MG63 (cell line): ENCODE measurements around the gene TACC2. TPM values are rescaled to one million over a fixed set of nuclear protein-coding genes. Genes with fewer than 3 reads are reported as not detected.

Source experiments
- DNase-seq: peaks from one replicate; pipeline ENCODE4 v3.0.0-alpha.2; 2020
- H3K27me3 ChIP-seq: fragments of 250-450 bp; sonication (Bioruptor Pico); 2 replicates; pipeline ENCODE4 v1.5.1; 2020; ENCODE audit warnings: mild to moderate bottlenecking, moderate library complexity
- H3K36me3 ChIP-seq: fragments of 250-450 bp; sonication (Bioruptor Pico); 2 replicates; pipeline ENCODE4 v1.5.1; 2020; ENCODE audit warnings: mild to moderate bottlenecking, moderate library complexity
- H3K4me3 ChIP-seq: fragments of 250-450 bp; sonication (Bioruptor Pico); 2 replicates; pipeline ENCODE4 v1.5.1; 2020; ENCODE audit warnings: mild to moderate bottlenecking, moderate library complexity
- H3K9me3 ChIP-seq: fragments of 250-450 bp; sonication (Bioruptor Pico); 2 replicates; pipeline ENCODE4 v1.5.1; 2020; ENCODE audit warnings: mild to moderate bottlenecking, moderate library complexity
- total RNA-seq: library from RNA; depleted of rRNA; stranded (reverse); fragments of >200 nt; shearing (Covaris generic); gene quantifications from 2 replicates; pipeline ENCODE4 v1.2.3, GENCODE V29; 2014; ENCODE audit warnings: low replicate concordance

TACC2 gene
- total RNA-seq, 1 experiment from 2014 or later = 7.3 TPM

DNA sequence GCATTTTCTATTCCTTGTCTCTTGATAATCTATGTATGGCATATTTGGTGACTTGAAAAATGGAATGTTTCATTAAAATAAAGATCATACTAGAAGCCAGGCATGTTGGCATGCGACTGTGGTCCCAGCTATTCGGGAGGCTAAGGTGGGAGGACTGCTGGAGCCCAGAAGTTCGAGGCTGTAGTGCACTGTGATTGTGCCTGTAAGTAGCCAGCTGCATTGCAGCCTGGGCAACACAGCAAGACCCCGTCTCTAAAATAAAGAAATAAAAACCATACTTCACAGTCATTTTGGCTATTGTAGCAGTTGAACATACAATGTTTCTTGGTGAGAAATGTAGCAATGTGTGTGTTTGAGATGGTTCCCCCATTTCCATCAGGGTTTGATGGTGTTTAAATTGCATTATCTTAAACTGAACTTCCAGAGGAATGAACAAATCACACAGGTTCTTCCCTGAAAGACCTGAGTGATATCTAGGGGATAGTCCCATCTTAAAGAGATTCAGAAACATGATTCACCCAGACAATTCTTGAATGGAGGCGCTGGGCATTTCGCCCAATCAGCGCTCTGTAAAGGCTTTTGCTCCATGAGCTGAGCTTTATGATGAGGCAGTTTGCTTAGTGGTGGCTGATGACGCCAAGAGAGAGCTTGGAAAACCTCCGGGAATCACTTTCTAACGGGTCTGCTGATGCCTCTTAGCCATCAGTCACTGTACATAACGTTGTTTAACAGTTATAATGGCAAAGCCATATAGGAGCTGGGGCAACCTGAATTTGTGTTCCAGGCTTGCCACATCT, 262.7 kb downstream of the TACC2 start:
- H3K9me3 ChIP-seq = no peaks in the 10 kb centered on the region
- DNase-seq = no peak
- no peaks in the 10 kb centered on the region for H3K27me3 ChIP-seq

DNA sequence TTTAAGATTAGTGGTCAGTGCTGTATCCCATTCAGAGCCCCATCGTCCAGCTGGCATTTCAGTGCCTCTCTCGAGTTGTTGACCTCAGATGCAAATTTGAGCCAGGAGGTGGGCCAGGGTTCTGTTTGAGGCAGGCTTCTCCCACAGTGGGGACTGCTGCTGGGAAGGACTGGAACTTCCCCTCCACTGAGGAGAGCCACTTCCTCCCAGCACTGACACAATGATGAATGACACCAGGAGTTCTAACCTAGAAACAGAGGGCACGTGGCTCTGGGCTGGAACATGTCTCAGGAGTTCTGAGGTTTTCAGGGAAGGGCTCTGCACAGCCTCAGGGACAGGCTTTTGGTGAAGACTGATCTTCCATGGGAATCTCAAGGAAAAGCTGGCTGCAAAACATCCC, 263.8 kb downstream of the TACC2 start:
- no peaks in the 10 kb centered on the region for H3K36me3 ChIP-seq
- no peak for DNase-seq
- no peaks in the 10 kb centered on the region for H3K27me3 ChIP-seq
- H3K9me3 ChIP-seq = no peaks in the 10 kb centered on the region
- H3K4me3 ChIP-seq = no peak overlapping the region

More for the DNA sequence above, 262.7 kb downstream of the TACC2 start:
- Histone ChIP-seq H3K36me3 (no peaks in the 10 kb centered on the region), H3K4me3 (no peak overlapping the region)

DNA sequence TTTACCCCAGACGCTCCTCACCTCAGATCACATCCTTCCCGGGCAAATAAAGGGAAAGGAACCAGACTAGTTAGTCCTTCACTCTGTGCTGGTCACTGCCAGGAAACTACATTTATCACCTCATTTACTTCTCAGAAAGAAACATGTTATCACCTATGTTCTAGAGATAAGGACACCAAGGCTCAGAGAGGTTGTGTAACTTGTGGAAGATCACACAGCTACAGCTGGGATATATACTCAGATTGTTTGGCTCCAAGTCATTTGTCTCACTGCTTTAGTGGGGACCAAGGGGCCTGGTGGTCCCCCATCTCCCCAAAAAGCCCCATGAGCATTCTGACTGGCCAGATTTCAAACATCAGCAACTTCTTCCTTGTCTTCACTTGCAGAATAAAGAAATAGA, 264.6 kb downstream of the TACC2 start:
- H3K36me3 ChIP-seq = no peaks in the 10 kb centered on the region
- DNase-seq = no peak
- H3K4me3 ChIP-seq = no peak overlapping the region
- H3K9me3 ChIP-seq = no peaks in the 10 kb centered on the region
- no peaks in the 10 kb centered on the region for H3K27me3 ChIP-seq

DNA sequence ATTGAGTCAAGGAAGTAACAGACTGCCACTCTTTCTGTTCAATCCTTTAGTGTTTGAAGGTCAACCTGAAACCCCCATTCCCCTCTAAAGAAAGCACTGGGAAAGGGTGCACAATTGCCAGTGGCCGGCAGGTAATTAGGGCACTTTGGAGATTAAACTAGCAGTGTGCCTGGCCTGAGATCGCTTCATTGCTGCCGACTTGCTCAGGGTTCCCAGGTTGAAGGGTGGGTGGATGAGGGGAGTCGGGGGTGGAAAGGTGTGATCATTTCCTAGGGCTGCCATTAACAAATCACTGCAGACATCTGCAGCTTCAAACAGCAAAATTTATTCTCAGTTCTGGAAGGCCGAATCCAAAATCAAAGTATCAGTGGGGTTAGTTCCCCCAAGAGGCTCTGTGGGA, 265.9 kb downstream of the TACC2 start:
- Histone ChIP-seq H3K27me3 (no peaks in the 10 kb centered on the region), H3K4me3 (no peak overlapping the region), H3K9me3 (no peaks in the 10 kb centered on the region), H3K36me3 (no peaks in the 10 kb centered on the region)
- DNase-seq = no peak

DNA sequence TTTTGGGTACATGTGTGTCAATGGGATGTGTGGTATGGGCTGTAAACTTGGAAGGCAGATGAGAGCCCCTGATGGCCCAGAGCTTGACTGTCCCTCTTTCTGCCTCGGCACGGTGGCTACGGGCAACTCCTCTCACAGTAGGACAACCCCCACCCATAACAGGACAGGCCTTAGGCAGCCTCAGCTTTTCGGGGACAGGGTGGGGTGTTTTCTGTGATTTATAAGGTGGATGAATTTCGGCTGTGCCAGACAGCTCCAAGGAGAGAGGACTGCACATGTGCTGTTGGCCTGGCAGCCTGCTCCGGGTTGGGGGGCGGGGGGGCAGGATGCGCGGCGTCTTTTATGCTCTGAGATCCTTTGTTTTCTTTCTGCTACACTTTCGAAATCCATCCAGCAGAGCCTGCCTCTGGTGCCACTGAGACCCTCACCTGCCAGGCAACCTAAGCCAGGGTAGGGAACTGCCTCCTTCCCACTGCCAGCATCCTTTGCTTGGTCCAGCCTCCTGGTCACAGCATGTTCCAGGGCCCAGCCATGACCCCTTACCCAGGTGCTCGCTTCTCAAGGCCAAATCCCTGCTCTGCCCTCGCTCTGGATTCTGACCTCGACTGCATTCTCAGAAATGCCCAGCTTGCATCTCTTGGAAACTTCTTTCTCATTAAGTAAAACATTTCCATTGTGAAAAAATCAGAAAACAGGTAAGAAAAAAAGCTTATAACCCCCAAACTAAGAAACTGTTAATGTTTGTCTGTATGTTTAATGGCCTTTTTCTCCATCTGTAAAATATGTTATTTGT, 266.7 kb downstream of the TACC2 start:
- Histone ChIP-seq H3K36me3 (no peaks in the 10 kb centered on the region), H3K27me3 (no peaks in the 10 kb centered on the region), H3K9me3 (no peaks in the 10 kb centered on the region), H3K4me3 (no peak overlapping the region)
- no peak for DNase-seq

DNA sequence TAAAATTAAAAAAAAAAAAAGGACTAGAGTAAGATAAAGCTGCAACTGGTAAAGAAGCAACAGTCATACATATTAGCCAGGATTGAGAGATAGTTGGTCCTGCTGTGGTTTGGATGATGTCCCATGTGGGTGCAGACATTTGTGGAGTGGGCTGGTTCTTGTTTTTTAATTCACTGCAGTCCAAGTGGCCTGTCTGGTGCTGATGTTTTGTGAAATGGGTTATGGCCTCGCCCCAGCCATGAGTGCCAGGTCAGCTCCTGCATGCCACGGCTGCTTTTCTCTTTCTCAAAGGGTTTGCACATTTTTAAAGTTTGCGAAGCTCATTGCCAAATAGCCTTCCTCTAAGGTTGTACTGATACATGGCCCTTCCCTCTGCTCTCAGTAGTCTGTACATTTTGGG, 268.1 kb downstream of the TACC2 start:
- DNase-seq = no peak

DNA sequence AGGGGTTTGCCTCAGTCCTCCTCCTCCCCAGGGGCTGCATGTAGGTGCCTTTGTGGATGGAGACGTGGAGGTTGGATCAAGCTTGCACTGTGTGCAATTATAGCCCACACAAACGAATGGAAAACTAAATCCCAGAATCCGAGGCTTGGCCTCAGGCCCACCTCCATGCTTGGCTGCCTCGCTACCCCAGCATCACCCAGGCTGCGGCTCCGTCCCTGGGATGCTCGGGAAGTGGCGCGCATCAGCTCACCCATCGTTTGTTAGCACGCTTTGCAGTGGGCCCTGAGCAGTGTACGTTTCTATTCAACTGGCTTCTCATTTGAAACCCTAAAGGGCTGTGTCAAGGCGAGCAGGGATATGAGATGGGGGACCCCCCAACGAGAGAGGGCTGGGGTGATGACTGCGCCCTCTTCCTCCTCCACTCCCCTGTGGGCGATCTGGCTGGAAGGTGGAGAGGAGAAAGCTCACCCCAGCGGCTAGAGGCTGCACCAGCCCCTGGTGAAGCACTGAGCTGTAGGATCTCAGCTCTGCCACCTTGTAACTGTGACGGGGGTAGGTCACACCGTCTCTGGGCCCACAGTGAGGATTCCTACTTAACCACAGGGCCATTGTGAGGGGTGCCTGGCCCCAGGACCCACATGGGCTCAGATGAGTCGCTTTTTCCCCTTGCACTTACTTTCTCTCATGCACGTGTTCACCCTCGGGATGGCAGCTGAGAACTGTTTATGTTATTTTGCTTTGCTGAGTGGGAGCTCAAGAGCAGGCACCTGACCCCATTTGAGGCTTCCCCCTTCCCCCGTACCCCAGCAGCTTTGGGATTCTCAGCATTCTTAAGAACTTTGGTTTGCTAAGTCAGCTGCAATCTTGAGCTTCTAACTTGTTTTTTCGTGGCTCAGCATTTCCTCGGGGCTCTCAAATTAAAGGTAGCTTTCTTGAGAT, 269.4 kb downstream of the TACC2 start:
- no peak overlapping the region for H3K4me3 ChIP-seq
- H3K27me3 ChIP-seq = no peaks in the 10 kb centered on the region
- H3K36me3 ChIP-seq = no peaks in the 10 kb centered on the region
- DNase-seq = no peak
- peaks cover 14% of the 10 kb centered on the region for H3K9me3 ChIP-seq

More for the DNA sequence above, 268.1 kb downstream of the TACC2 start:
- Histone ChIP-seq H3K4me3 (no peak overlapping the region), H3K36me3 (no peaks in the 10 kb centered on the region), H3K9me3 (peaks cover 7% of the 10 kb centered on the region), H3K27me3 (no peaks in the 10 kb centered on the region)

DNA sequence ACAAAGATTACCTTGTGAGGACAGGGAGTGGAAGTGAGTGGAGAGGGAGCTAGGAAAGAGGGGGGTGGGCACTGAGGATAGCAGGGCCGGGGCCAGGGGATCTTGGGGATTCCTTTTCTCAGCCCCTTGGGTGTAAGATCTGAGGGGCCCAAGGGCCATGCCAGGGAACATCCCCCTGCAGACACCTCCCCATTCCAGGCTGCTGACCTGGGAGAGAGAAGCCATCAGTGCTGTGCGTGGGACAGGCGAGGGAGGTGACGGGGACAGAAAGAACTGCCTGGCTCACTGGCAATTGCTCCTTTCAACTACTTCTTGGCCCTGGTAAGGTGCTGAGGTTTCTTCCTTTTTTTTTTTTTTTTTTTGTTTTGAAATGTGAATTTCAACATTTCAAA, 270.1 kb downstream of the TACC2 start:
- Histone ChIP-seq H3K36me3 (no peaks in the 10 kb centered on the region), H3K9me3 (peaks cover 14% of the 10 kb centered on the region), H3K27me3 (no peaks in the 10 kb centered on the region), H3K4me3 (no peak overlapping the region)
- no peak for DNase-seq

DNA sequence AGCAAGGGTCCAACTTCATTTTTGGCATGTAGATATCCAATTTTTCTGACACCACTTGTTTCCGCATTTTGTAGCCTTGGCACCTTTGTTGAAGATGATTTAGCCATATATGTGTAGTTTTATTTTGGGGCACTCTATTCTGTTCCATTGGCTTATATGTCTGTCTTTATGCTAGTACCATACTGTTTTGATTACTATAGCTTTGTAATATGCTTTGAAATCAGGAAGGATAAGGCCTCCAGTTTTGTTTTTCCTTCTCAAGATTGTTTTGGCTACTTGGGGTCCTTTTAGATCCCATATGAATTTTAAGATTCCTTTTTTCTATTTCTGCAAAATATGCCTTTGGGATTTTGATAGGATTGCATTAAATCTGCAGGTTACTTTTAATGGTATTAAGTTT, 272.6 kb downstream of the TACC2 start:
- DNase-seq = no peak
- H3K36me3 ChIP-seq = no peaks in the 10 kb centered on the region
- H3K9me3 ChIP-seq = peaks cover 14% of the 10 kb centered on the region
- H3K27me3 ChIP-seq = no peaks in the 10 kb centered on the region
- H3K4me3 ChIP-seq = no peak overlapping the region

DNA sequence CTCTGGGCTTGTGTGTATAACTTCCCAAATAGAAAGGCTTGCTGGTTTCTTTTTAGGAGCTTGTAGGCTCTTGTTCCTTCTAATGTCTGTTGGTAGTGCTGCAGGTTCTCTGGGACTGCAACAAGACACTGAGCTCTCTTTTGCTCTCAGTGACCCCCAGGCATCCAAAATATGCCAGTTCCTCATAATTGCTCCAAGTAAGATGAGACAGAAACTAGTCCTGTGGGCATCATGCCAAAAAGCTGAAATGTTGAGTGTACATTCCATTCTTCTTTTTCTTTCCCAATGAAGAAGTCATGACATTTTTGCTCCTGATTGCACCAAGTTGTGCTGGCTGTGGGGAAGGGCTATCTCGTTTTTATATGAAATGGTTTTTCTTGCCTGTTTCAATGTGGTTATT, 275.0 kb downstream of the TACC2 start:
- H3K4me3 ChIP-seq = no peak overlapping the region
- peak; percentile 25 for DNase-seq
- no peaks in the 10 kb centered on the region for H3K36me3 ChIP-seq
- H3K27me3 ChIP-seq = no peaks in the 10 kb centered on the region
- peaks cover 14% of the 10 kb centered on the region for H3K9me3 ChIP-seq

DNA sequence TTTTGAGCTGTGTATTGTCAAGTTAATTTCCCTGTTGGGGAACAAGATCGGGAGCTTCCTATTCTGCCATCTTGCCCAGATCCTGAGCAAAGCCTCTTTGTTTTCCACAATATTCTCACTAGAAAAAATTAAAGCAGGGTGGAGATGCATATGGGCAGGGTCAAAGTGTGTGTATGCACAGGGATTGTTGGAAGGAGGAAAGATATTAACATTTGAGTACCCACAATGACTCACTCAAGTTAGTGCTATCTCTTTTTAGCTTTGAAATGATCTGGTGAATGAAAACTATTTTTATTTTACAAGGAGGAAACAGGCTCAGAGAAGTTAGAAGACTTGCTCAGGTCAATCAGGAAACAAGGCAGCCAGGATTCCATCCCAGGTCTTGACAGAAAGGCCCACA, 275.5 kb downstream of the TACC2 start:
- Histone ChIP-seq H3K36me3 (no peaks in the 10 kb centered on the region), H3K27me3 (no peaks in the 10 kb centered on the region), H3K9me3 (peaks cover 14% of the 10 kb centered on the region), H3K4me3 (no peak overlapping the region)
- DNase-seq = no peak

DNA sequence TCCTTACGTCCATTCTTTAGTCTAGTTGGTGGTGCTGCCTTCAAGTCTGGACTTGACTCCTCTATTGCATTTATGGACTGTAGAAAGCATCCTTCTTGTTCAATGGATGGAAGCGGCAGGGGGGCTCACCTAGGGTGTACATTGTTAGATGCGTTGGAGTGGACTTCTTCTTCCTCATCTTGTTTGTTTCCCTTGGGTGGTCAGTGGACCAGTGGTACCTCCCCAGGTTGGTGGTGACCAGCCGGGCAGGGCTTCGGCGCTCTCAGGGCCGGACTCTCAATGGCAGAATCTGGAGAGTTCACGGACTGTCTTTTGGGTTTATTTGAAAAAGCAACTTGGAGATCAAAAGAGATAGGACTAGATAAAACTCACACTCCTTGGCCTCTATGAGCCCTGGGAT, 276.0 kb downstream of the TACC2 start:
- H3K27me3 ChIP-seq = no peaks in the 10 kb centered on the region
- peaks cover 14% of the 10 kb centered on the region for H3K9me3 ChIP-seq
- no peak overlapping the region for H3K4me3 ChIP-seq
- no peak for DNase-seq
- H3K36me3 ChIP-seq = no peaks in the 10 kb centered on the region

DNA sequence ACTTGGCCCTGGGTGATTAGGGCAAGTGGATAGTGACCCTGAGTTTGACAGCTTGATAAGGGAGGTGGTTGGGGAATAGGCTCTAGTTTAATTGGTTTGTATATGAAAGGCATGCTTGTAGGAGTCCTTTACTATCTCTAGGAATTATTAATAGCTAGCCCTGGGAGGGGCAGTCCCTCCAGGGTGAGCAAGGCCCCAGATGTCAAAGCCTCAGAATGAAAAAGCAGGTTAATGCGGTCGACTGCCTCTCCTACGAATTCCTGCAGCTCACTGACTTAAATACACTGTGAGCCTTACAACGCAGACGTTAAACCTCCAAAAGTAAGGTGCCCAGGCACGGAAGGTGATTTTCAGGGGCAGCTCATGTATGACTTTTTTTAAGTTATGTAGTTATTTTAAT, 276.9 kb downstream of the TACC2 start:
- Histone ChIP-seq H3K36me3 (no peaks in the 10 kb centered on the region), H3K27me3 (no peaks in the 10 kb centered on the region), H3K4me3 (no peak overlapping the region), H3K9me3 (peaks cover 14% of the 10 kb centered on the region)
- DNase-seq = no peak

DNA sequence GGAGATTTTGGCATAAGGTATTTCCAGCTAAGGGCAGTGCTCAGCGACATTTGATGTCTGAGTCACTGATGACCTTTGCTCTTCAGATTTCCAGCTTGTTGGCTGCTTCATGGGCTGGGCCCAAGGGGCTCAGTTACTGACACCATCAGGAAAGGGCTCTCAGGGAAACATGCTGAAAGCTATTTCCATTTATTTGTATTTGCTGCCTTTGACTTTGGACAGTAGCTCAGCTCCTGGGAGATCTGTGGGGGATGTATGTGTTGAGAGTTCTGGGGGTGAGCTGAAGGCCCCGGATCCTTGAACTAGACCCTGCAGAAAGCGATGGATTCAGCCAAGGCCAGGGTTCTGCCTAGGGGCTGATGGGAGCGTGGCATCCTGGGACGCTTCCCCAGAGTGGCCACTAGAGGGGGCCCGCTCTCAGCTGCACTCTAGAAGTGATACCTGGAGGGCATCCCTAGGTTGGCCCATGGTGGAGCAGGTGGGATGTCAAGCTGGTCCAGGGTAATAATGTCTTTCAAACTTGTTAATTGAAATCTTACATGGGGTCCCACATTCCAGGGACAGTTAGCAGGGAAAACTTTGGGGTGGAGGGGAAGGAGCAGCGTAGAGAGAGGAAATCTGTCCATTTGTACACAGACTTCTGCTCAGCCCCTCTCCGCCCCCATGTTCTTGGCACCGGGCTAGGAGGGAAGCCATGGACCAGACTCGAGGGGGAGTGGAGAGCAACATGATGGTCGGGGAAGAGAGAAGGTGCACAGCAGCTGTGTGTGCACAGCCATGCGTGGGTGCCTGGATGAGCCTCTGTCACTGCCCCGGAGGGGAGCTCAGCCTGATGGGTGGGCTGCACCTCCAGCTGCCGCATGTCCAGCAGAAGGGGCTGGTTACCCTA, 279.1 kb downstream of the TACC2 start:
- H3K4me3 ChIP-seq = no peak overlapping the region
- no peaks in the 10 kb centered on the region; the same call in 1 of the 2 replicates for H3K9me3 ChIP-seq
- peak; percentile 24 for DNase-seq

DNA sequence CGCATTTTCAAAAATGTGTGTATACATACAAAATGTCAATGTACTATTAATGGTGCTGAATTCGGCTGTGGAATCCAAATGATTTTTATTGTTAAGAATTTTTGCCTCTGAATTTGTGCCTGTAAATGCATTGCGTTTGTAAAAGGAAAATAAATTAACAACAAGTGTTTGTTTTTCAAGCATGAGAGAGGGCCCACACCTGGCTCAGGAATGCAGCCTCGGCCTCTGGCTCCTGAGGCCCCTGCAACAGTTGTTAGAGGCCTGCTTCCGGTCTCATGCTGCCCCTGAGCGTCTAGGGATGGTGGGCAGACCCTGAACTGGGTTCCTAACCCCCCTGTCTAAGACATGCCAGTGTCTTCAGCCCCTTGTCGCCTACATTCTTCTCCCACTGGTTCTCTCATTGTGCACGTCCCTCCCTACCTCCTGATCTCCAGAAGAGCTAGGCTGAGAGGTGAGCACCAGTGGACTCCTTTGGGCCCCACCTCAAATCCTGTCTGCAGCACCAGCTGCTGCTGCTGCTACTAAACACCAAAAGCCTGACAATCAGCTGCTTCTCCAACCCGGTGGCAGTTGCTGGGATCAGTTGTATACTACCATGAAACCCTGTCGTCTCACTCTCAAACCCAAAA, 280.2 kb downstream of the TACC2 start:
- no peaks in the 10 kb centered on the region for H3K9me3 ChIP-seq
- DNase-seq = no peak
- no peak overlapping the region for H3K4me3 ChIP-seq
- H3K36me3 ChIP-seq = no peaks in the 10 kb centered on the region
- H3K27me3 ChIP-seq = no peaks in the 10 kb centered on the region

More for the DNA sequence above, 279.1 kb downstream of the TACC2 start:
- Histone ChIP-seq H3K36me3 (no peaks in the 10 kb centered on the region), H3K27me3 (no peaks in the 10 kb centered on the region)

DNA sequence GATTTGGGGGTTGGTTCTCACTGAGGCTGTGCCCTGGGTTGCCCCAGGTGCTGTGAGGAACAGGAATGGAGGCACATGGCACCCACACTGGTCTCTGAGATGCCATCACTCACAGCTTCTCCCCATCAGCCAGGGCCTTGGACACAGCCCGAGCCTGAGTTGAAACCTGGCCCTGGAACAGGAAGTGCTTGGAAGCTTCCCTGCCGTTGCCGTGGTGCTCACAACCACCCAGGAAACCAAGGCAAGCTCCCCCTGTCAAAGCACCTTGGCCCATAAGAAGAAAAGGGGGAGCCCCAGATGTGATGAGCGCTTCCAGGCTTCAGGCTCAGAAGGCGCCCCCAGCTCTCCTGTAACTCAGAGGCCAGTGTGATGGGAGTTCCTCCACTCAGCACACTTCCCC, 282.1 kb downstream of the TACC2 start, which contains the start of gene BTBD16:
BTBD16 (plus strand) TSS at position 221 of the 400 bp plus-strand sequence. CDS start 3,786 bp downstream, outside the sequence.
- H3K36me3 ChIP-seq = no peaks in the 10 kb centered on the region
- H3K4me3 ChIP-seq = no peak within 1 kb of the TSS
- no peaks in the 10 kb centered on the region for H3K27me3 ChIP-seq
- H3K9me3 ChIP-seq = no peaks in the 10 kb centered on the region
- no peak for DNase-seq
